ENCODE data around the gene CFAP100. TPM values are rescaled to one million over a fixed set of nuclear protein-coding genes. Genes with fewer than 3 reads are reported as not detected.

Gene CFAP100
- total and polyA plus RNA-seq, 2 experiments from 2014 or later, result not detected

GRCh38 chr3:126439346-126439967, 44.7 kb downstream of the CFAP100 start:
- Histone ChIP-seq H3K4me2 (no peak overlapping the region), H3K27me3 (no peaks in the 10 kb centered on the region), H3K4me1 (ENCODE audit: insufficient read depth) (no peaks in the 10 kb centered on the region), H3K27ac (no peak overlapping the region), H3K9me3 (ENCODE audit: low read depth) (no peaks in the 10 kb centered on the region), H3K79me2 (no peaks in the 10 kb centered on the region), H4K20me1 (ENCODE audit: insufficient read depth, poor library complexity, severe bottlenecking) (no peaks in the 10 kb centered on the region), H3K36me3 (replicated peaks; ENCODE audit: insufficient read depth, low read depth) (no peaks in the 10 kb centered on the region), H3K9me2 (replicated peaks; ENCODE audit: insufficient read depth) (no peaks in the 10 kb centered on the region), H2AFZ (no peak overlapping the region), H3K4me3 (no peak overlapping the region)
- no peak for TF ChIP-seq EZH2 (IDR thresholded peaks at IDR 0.05; ENCODE audit: borderline replicate concordance)
- no peak for TF ChIP-seq EZH2phosphoT487 (IDR thresholded peaks at IDR 0.05; ENCODE audit: low read depth, severe bottlenecking, unreplicated experiment)
- no peak for TF ChIP-seq CTCF (IDR thresholded peaks at IDR 0.05; ENCODE audit: poor library complexity)
- DNase-seq (ENCODE audit: low spot score), result no peak
- WGBS (ENCODE audit: low lambda C conversion rate, missing lambda C conversion rate), result 93% methylated on average over 15 of the region's 15 CpGs

- Histone ChIP-seq H3K79me2 (no peaks in the 10 kb centered on the region), H2AFZ (no peak overlapping the region), H3K36me3 (replicated peaks; ENCODE audit: insufficient read depth, low read depth) (no peaks in the 10 kb centered on the region), H3K9me2 (replicated peaks; ENCODE audit: insufficient read depth) (no peaks in the 10 kb centered on the region), H3K27ac (no peak overlapping the region), H3K4me1 (ENCODE audit: insufficient read depth) (no peaks in the 10 kb centered on the region), H4K20me1 (ENCODE audit: insufficient read depth, poor library complexity, severe bottlenecking) (no peaks in the 10 kb centered on the region), H3K4me3 (no peak overlapping the region), H3K27me3 (no peaks in the 10 kb centered on the region), H3K9me3 (ENCODE audit: low read depth) (no peaks in the 10 kb centered on the region), H3K4me2 (no peak overlapping the region)
- WGBS (ENCODE audit: low lambda C conversion rate, missing lambda C conversion rate), result 90% methylated on average over 12 of the region's 12 CpGs
- DNase-seq (ENCODE audit: low spot score), result no peak
- TF ChIP-seq EZH2phosphoT487 (IDR thresholded peaks at IDR 0.05; ENCODE audit: low read depth, severe bottlenecking, unreplicated experiment), result no peak
- no peak for TF ChIP-seq CTCF (IDR thresholded peaks at IDR 0.05; ENCODE audit: poor library complexity)
- TF ChIP-seq EZH2 (IDR thresholded peaks at IDR 0.05; ENCODE audit: borderline replicate concordance), result no peak
These were observed 45.4 kb downstream of the CFAP100 start for GRCh38 chr3:126439968-126440708.

- no peak overlapping the region for H3K4me2 ChIP-seq
- no peaks in the 10 kb centered on the region for H4K20me1 ChIP-seq (ENCODE audit: insufficient read depth, poor library complexity, severe bottlenecking)
- H3K27me3 ChIP-seq, result no peaks in the 10 kb centered on the region
- WGBS (ENCODE audit: low lambda C conversion rate, missing lambda C conversion rate), result 94% methylated on average over 9 of the region's 9 CpGs
- DNase-seq (ENCODE audit: low spot score), result no peak
- H2AFZ ChIP-seq, result no peak overlapping the region
- no peaks in the 10 kb centered on the region for H3K4me1 ChIP-seq (ENCODE audit: insufficient read depth)
- no peaks in the 10 kb centered on the region for H3K79me2 ChIP-seq
- TF ChIP-seq CTCF (IDR thresholded peaks at IDR 0.05; ENCODE audit: poor library complexity) (no peak), EZH2 (IDR thresholded peaks at IDR 0.05; ENCODE audit: borderline replicate concordance) (no peak), EZH2phosphoT487 (IDR thresholded peaks at IDR 0.05; ENCODE audit: low read depth, severe bottlenecking, unreplicated experiment) (no peak)
- H3K9me3 ChIP-seq (ENCODE audit: low read depth), result no peaks in the 10 kb centered on the region
- H3K9me2 ChIP-seq (replicated peaks; ENCODE audit: insufficient read depth), result no peaks in the 10 kb centered on the region
- H3K27ac ChIP-seq, result no peak overlapping the region
- H3K36me3 ChIP-seq (replicated peaks; ENCODE audit: insufficient read depth, low read depth), result no peaks in the 10 kb centered on the region
- no peak overlapping the region for H3K4me3 ChIP-seq
These were observed 45.9 kb downstream of the CFAP100 start for GRCh38 chr3:126440709-126440995.

Measured in hepatocyte (in vitro differentiated cells).